ENCODE data around the gene WNT3A. TPM values are rescaled to one million over a fixed set of nuclear protein-coding genes. Genes with fewer than 3 reads are reported as not detected.

Gene WNT3A
- polyA plus RNA-seq, 1 of the 3 experiments (the other 2 are of a cell fraction) = not detected

DNA sequence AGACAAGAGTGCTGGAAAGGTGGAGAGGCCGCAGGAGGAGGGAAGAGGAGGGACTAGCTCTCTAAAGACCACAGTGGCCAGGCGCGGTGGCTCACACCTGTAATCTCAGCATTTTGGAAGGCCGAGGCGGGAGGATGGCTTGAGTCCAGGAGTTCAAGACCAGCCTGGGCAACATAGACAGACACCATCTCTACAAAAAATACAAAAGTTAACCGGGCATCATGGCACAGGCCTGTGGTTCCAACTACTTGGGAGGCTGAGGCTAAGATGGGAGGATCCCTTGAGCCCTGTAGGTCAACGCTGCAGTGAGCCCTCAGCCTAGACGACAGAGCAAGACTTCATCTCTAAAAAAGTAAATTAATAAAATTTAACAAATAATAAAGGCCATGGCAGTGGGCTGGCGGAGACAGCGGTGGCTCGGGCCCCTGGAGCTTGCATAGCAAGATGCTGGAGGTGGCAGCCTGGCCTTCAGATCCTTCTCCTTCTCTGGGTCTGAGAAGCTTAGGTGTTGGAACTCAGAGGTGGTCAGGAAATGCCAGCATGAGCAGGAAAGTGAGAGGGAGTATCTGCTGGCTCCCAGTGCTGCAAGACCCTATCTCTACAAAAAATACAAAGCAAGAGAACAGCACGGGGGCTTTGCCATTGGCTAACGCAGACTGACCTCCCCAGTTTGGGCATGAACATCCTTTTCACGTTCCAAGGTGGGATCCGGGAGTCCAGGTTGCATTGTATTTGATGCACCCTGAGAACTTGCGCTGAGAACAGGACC lies 10.7 kb downstream of the WNT3A start:
- Histone ChIP-seq H3K9me2 (no peaks in the 10 kb centered on the region), H3K9ac (no peak overlapping the region), H2AFZ (ENCODE audit: low read depth) (no peak overlapping the region), H3K4me2 (no peak overlapping the region), H3K27ac (ENCODE audit: low read depth in 2 of 2, low read length in 1 of 2) (no peak overlapping the region), H3K4me1 (ENCODE audit: control insufficient read depth in 1 of 2, insufficient read depth in 2 of 2, low read depth in 1 of 2, low read length in 1 of 2) (peaks cover 0 to 6% of the 10 kb centered on the region in 2 experiments; a peak in 1 of 4 replicates), H3K79me2 (ENCODE audit: insufficient read depth) (no peaks in the 10 kb centered on the region), H3K9me3 (no peaks in the 10 kb centered on the region), H3K27me3 (ENCODE audit: insufficient read depth) (no peaks in the 10 kb centered on the region), H3K4me3 (ENCODE audit: low read depth in 2 of 2, low read length in 1 of 2) (no peak overlapping the region), H3K36me3 (replicated peaks in 1 of 2; ENCODE audit: control insufficient read depth in 1 of 2, insufficient read depth in 2 of 2, low read length in 1 of 2) (no peaks in the 10 kb centered on the region), H4K20me1 (ENCODE audit: insufficient read depth) (no peaks in the 10 kb centered on the region), H3F3A (replicated peaks; ENCODE audit: insufficient read depth) (no peaks in the 10 kb centered on the region)
- no peak for DNase-seq
- CTCF ChIA-PET = interaction anchor here (0.8 to 2.3 kb wide), 2 partner anchors 13 to 18 kb away, joined by 3 to 10 read pairs; no protein-coding TSS in a partner anchor
- WGBS (ENCODE audit: low lambda C conversion rate) = 66% methylated on average over 16 of the region's 16 CpGs
- TF ChIP-seq FOSL2 (IDR thresholded peaks at IDR 0.05; ENCODE audit: borderline replicate concordance, low read depth) = no peak
- no peak for TF ChIP-seq GABPA (IDR thresholded peaks at IDR 0.05; ENCODE audit: low read depth)
- TF ChIP-seq POLR2AphosphoS5 (IDR thresholded peaks at IDR 0.05; ENCODE audit: low read depth, low read length) = no peak
- TF ChIP-seq, protein P1, sequence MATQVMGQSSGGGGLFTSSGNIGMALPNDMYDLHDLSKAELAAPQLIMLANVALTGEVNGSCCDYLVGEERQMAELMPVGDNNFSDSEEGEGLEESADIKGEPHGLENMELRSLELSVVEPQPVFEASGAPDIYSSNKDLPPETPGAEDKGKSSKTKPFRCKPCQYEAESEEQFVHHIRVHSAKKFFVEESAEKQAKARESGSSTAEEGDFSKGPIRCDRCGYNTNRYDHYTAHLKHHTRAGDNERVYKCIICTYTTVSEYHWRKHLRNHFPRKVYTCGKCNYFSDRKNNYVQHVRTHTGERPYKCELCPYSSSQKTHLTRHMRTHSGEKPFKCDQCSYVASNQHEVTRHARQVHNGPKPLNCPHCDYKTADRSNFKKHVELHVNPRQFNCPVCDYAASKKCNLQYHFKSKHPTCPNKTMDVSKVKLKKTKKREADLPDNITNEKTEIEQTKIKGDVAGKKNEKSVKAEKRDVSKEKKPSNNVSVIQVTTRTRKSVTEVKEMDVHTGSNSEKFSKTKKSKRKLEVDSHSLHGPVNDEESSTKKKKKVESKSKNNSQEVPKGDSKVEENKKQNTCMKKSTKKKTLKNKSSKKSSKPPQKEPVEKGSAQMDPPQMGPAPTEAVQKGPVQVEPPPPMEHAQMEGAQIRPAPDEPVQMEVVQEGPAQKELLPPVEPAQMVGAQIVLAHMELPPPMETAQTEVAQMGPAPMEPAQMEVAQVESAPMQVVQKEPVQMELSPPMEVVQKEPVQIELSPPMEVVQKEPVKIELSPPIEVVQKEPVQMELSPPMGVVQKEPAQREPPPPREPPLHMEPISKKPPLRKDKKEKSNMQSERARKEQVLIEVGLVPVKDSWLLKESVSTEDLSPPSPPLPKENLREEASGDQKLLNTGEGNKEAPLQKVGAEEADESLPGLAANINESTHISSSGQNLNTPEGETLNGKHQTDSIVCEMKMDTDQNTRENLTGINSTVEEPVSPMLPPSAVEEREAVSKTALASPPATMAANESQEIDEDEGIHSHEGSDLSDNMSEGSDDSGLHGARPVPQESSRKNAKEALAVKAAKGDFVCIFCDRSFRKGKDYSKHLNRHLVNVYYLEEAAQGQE (IDR thresholded peaks at IDR 0.05; ENCODE audit: low read depth, low read length) = no peak
- POLR2A ChIA-PET = no interaction called here

DNA sequence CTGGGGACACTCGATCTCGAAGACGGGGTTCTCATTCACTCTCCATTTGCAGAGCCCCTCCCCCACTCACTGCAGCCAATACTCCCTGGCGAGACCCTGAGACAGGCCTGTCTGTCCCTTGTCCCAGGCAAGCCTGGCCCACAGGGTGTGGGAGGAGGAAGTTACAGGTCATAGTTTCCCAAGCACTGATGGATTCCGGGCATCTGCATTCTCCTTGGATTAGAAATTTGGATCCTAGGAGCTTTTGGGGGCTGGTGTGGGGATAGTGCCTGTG lies 11.3 kb downstream of the WNT3A start:
- Histone ChIP-seq H2AFZ (ENCODE audit: low read depth) (no peak overlapping the region), H3K79me2 (ENCODE audit: insufficient read depth) (no peaks in the 10 kb centered on the region), H3K9me2 (no peaks in the 10 kb centered on the region), H3K27ac (ENCODE audit: low read depth in 2 of 2, low read length in 1 of 2) (no peak overlapping the region), H3K4me3 (ENCODE audit: low read depth in 2 of 2, low read length in 1 of 2) (no peak overlapping the region), H3K9me3 (no peaks in the 10 kb centered on the region), H3K4me1 (ENCODE audit: control insufficient read depth in 1 of 2, insufficient read depth in 2 of 2, low read depth in 1 of 2, low read length in 1 of 2) (peaks cover 0 to 6% of the 10 kb centered on the region in 2 experiments; a peak in 1 of 4 replicates), H3K27me3 (ENCODE audit: insufficient read depth) (no peaks in the 10 kb centered on the region; the same call in 1 of the 2 replicates), H3K9ac (no peak overlapping the region), H4K20me1 (ENCODE audit: insufficient read depth) (no peaks in the 10 kb centered on the region), H3F3A (replicated peaks; ENCODE audit: insufficient read depth) (no peaks in the 10 kb centered on the region), H3K36me3 (replicated peaks in 1 of 2; ENCODE audit: control insufficient read depth in 1 of 2, insufficient read depth in 2 of 2, low read length in 1 of 2) (no peaks in the 10 kb centered on the region), H3K4me2 (no peak overlapping the region)
- ChIA-PET POLR2A (no interaction called here), CTCF (interaction anchor here (2.3 kb wide), 1 partner anchor 13 kb away, joined by 10 read pairs; no protein-coding TSS in a partner anchor)
- WGBS (ENCODE audit: low lambda C conversion rate) = 63% methylated on average over 5 of the region's 5 CpGs
- DNase-seq = no peak
- no peak for TF ChIP-seq TCF12 (IDR thresholded peaks at IDR 0.05)

Measured in SK-N-SH (cell line).